HG03045 (cell line): ENCODE data around the gene MRPL53.
"Not testable (repeated sequence)": the region's sequence is repeated elsewhere in the genome, so short reads cannot be mapped to it uniquely, and the experiment has no call there.

Experiments
- ATAC-seq: cut with Tn5 transposase; IDR thresholded peaks from one replicate; pipeline ENCODE4 v1.9.1; 2021; ENCODE audit warnings: mild to moderate bottlenecking, moderate library complexity; ENCODE audit not compliant: unreplicated experiment

The MRPL53 gene

GRCh38 chr2:74482801-74483674, 10.6 kb upstream of the MRPL53 start, which contains the start of the genes CCDC142 and TTC31:
Gene CCDC142, minus strand, starts transcription at chr2:74482998. Its CDS starts 161 bp downstream, at chr2:74482837.
Gene TTC31, plus strand, starts transcription at chr2:74483081. Its CDS starts 15 bp downstream, at chr2:74483096.
- ATAC-seq: peak; percentile 89

DNA sequence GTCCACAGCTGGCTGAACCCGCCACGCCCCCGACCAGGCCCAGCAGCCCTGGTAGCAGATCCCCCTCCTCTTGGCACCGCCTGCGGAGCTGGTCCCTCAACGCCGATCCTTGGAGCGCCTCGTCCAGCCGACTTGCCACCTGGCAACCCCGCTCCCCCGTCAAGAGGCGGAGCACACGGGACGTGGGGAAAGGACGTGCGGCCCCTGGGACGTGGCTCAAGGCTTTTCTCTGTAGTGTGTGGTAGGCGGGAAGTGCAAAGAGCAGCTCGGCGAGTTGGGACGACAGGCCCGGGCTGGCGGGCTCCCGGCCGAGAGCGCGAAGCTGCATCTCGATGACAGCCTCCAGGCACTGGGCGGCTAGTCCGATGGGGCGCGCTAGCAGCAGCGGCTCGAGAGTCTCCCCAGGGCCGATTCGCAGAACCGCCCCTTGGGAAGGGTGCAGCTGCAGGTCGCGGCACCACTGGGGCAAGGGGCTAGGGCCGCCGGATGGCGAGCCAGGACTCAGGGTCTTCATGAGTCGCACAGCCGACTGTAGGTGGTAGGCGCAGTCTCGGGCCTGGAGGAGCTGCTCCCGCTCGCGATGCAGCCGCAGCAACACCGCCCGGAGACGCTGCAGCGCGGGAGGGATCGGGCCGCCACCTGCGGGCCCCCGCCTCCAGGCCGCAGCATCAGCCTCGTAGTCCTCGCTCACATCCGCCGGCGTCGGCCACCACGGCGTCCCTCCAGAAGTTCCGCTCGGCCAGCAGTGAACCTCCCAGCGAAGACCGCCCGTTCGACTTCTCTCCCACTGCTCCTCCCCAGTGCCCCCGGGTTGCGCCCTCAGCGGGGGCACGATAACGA, 9.7 kb upstream of the MRPL53 start:
- peak; percentile 38 for ATAC-seq

GRCh38 chr2:74481431-74481830, 9.0 kb upstream of the MRPL53 start:
- no peak for ATAC-seq

DNA sequence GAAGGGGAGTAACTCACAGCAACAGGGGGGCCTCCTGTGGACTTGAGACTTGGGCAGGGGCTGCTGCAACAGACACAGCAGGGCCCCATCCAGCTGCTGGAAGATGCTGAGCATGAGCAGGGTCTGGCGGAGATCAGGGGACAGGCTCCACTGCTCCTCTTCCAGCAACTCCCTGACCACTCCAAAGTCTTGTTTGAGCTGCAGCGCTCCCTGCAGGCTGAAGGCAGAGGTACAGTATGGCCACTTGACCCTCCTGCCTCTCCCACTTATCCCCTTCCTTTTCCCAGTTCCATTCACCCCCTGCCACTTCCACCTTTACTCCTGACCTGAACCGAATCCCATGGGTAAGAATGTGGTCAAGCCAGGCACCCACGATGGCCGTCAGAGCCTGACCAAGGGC, 2.4 kb upstream of the MRPL53 start:
- no peak for ATAC-seq

DNA sequence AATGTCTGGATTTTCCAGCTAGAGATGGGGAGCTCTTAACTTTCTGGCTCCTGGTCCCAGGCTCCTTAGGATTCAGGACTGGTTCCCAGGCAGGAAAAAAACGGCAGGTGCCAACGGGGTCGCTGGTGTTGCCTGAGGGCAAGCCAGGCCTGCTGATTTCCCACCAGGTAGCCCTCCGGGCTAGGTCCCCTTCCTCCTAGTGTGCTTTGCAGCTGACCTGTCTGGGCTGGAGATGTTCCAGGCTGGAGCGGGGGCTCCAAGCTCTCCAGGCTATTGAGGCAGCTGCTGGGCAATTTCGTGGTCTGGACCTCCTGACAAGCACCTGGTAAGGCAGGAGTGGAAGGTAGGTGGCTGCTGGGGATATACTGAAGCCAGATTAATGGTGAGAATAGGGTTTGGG, 2.0 kb upstream of the MRPL53 start:
- ATAC-seq: no peak

DNA sequence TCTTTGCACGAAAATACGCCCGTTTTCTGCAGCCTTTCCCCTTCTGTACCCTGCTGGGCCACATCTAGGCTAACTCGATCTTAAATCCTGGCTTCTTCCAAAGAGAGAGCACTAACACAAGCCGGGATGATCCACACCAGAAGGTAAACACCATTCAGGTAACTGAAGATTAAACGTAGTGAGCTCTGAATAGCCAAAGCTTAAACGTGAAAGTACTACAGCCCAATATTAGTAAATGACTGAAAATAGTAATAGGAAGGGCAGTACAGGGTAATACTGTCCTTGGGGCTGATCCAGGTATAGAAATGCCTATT, 422 bp upstream of the MRPL53 start:
- ATAC-seq: no peak

DNA sequence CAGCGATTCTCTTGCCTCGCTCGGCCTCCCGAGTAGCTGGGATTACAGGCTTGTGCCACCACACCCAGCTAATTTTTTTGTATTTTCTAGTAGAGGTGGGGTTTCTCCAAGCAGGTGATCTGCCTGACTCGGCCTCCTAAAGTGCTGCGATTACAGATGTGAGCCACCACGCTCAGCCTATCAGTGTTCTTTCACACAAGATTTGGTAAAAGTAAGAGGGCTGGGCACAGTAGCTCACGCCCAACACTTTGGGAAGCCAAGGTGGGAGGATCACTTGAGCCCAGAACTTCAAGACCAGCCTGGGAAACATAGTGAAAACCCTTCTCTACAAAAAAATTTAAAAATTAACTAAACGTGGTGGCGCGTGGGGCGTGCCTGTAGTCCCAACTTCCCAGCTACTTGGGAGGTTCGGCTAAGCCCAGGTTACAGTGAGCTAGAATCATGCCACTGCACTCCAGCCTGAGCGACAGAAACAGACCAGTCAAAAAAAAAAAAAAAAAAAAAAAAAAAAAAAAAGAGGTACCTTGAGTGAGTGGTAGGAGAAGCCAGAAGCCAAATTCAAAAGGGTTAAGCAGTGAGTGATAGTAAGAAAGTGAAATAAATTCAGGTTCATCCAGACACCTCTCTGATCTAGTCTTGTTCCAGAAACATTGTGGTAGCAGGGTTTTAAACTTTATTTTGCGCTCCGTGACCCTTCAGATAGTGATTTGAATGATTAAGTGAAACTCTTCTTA, 981 bp downstream of the MRPL53 start:
- ATAC-seq: no peak

DNA sequence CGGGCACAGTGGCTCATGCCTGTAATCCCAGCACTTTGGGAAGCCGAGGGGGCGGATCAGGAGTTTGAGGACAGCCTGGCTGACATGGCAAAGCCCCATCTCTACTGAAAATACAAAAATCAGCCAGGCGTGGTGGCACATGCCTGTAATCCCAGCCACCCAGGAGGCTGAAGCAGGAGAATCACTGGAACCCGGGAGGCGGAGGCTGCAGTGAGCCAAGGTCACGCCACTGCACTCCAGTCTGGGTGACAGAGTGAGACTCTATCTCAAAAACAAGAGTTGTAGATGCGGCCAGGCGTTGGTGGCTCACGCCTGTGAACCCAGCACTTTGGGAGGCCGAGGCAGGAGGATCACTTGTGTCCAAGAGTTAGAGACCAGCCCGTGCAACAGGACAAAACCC, 1.7 kb downstream of the MRPL53 start:
- ATAC-seq: not testable (repeated sequence)

- no peak for ATAC-seq
These were observed 8.1 kb downstream of the MRPL53 start for GRCh38 chr2:74464406-74464805.

DNA sequence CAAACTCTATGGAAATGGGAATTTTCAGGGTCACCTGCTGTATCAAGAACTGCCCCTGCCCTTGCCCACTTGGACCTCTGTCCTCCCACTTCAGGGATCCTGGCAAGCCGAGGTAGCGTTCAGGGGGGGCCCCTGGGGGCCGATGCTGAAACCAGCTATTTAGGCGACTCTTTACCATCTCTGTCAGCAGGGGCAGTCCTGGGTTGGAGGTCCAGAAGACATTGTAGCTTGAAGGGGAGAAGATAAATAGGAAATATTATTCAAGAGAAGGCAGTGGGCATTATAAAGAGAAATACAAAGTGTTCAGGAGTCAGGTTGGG, 9.7 kb downstream of the MRPL53 start:
- ATAC-seq: no peak

DNA sequence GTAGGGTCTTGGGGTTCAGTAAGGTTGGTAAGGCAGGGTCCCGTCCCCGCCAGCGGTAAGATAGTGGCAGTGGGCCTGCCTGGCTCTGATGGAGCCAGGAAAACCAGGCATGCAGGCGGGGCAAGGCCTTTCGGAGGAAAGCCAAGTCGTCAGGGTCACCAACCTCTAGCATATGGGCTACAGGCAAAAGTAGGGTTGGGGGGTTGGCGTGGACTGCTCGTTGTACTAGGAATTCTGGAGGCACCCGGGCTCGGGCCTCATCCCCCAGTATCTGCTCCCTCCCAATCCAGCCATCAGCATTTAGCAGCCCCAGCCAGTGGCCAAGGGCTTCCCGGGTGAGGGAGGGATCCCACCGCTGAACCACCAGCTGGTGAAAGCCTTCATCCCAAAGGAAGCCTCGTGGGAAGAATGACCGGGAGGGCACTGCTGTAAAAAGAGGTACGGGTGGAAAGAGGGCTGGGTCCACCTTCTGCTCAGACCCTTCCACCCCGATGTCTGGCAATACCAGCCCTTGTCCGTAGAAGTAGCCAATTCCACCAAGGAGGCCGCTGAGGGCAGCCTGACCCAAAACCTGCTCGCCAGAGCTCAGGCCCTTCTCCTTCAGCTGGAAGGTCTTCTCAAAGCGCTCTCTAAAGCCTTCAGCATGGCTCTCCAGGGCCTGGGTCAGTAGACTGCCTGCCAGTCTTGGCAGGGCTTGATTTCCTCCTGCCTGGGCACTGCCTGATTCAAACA, 10.3 kb downstream of the MRPL53 start:
- ATAC-seq: no peak

- ATAC-seq: no peak
These were observed 11.1 kb downstream of the MRPL53 start for GRCh38 chr2:74461187-74462053.

GRCh38 chr2:74460187-74460586, 12.3 kb downstream of the MRPL53 start:
- ATAC-seq: not testable (repeated sequence)

GRCh38 chr2:74459503-74460118, 12.9 kb downstream of the MRPL53 start:
- not testable (repeated sequence) for ATAC-seq

- ATAC-seq: no peak
These were observed 13.5 kb downstream of the MRPL53 start for GRCh38 chr2:74458938-74459363.

- ATAC-seq: peak; percentile 85
These were observed 14.1 kb downstream of the MRPL53 start, which contains the start of gene WBP1 for GRCh38 chr2:74458132-74458937. Gene WBP1, plus strand, starts transcription at chr2:74458438. Its CDS starts 165 bp downstream, at chr2:74458603.

- ATAC-seq: peak; percentile 40
These were observed 14.8 kb downstream of the MRPL53 start for GRCh38 chr2:74457549-74458131.

DNA sequence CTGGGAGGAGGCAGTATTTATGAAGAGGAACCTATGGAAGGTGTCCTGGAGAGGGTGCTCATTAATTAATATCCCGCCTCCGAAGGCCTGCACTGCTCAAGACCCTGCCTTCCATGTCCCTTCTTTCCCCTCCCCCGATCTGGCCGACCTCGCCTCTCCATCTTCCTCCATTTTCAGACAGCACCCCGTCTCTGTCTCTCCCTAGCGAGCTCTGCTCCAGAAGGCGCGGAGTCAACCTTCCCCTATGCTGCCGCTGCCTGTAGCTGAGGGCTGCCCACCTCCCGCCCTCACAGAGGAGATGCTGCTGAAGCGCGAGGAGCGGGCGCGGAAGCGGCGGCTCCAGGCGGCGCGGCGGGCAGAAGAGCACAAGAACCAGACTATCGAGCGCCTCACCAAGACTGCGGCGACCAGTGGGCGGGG, 15.3 kb downstream of the MRPL53 start:
- no peak for ATAC-seq
